NCI-H2107 treated with DMSO at 0.1 percent for 48 hours (cell line): ENCODE data around the gene CHRNB4.
A peak's percentile ranks its signal among the peaks of the same experiment; 100 is the strongest.

ENCODE experiments used
- DNase-seq: peaks from one replicate; lab custom pipeline; 2025; ENCODE audit not compliant: unreplicated experiment; lab: John Stamatoyannopoulos, UW

Gene CHRNB4

DNA sequence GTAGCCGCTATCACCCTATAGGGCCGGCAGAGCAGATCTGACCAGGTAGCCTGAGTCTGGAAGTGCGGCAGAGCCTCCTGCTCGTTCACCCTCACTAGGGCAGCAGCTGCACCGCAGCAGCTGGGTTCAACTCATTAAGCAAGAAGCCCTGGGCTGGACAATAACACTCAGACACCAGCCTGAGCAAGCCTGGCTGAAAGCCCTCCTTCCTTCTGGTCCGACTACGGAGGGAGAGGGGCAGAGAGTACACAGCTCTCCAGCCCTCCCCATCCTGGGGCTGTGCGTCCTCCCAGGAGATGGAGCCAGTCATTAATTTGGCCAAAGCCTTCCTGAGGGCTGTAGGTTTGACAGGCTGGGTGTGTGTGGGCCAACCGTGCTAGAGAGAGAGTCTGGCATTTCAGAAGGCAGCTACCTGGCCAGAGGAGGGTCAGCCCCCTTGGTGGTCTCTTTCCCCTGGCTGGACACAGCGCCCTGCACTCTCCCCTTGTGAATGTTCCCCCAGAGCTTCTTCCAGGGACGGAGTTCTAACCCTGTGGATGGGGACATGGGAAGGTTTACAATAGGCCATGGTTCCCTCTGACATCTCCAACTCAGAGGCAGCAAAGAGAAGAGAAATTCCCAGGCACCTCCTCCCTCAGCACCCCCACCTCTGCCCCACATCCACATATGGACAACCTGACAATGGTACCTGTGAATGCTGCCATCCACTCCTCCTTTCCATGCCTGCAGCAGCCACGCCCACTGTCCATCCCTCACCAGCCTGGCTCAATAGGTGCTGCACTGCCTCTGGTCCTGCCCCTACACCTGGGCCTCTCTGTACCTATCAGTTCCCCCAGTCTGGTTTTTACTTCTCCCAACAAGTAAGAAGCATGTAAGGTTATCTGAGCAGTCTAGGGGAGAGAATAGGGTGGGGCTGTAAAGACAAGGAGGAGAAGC is 6.5 kb downstream of the CHRNB4 start:
- DNase-seq = no peak

DNA sequence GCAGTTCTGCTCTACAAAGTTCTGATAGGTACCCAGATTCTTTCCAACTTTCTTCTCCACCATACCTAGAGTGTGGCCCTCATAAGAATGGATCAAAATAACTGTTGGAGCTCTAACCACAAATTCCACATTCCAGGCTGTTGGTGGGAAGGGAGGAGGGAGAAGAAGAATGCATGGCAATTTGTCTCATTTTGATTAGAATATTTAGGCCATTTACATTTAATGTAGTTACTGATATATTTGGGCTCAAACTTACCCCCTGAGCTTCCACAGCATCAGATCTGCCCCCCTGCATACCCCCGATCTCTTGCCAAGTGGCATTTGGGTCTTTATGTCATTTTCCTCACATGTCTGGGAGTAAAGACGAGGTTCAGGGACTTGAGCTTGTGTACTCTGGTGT is 7.7 kb downstream of the CHRNB4 start:
- no peak for DNase-seq

DNA sequence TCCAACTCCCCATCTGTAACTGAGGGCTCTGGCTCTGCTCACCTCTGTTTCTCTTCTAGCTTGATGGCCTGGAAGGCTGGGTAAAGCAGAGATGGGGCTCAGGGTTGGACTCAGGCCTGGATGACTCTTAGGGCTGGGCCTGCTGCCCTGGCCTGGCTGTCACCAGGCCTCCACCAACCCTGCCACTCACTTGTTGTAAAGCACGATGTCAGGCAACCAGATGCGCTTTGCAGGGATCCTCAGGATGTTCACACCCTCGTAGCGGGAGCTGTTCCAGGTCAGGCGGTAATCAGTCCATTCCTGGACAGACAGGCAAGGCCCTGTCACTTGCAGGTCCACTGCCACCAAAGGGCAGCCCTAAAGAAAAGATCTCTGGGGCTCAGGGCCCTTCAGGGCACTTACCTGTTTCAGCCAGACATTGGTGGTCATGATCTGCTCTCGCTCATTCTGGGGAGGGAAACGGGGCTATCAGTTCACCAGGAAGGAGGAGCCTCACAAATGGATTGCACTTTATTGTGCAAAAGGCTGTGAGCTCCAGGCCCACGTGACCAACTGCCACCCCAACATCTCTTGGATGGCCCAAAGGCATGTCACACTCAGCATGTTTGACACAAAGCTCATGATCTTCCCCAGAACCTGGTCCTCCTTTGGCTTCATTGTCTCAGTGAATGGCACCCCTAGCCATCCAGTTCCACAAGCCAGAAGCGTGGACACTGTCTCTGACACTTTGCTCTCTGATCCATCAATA is 9.9 kb downstream of the CHRNB4 start:
- no peak for DNase-seq

DNA sequence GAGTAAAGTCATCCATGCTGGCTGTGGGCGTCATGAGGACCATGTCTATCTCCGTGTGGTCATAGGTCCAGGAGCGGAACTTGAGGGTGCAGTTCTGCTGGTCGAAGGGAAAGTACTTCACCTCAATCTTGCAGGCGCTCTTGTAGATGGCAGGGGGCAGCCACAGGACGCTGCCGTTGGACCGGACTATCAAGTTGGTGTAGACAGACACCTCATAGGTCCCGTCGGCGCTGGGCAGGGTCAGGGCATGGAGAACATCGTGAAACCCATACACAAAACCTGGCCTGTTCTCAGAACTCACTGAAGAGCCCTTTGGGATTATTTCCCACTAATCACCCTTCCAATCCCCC is 11.3 kb downstream of the CHRNB4 start:
- no peak for DNase-seq

DNA sequence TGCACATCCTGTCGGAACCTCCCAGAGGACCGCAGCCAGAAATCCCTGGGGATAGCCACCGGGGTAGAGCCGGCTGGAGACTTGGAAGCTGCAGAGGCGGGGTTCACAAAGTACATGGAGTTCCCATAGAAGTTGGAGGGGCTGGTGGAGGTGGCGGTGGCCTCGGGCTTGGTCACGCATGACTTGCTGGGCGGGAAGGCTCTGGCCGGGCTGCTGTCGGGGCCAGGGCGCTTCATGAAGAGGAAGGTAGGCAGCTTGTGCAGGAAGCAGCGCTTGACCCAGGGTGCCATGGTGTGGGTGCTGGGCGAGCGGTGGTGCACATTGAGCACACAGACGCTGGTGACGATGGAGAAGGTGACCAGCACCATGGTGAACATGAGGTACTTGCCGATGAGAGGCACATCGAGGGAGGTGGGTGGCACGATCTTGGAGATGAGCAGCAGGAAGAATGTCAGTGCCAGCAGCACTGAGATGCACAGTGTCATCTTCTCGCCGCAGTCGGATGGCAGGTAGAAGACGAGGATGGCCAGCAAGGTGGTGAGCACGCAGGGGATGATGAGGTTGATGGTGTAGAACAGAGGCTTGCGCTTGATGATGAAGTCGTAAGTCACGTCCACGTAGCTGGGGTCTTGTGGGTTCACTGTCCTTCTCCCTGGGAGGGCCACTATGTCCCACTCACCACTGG is 11.8 kb downstream of the CHRNB4 start:
- DNase-seq = peak; percentile 47

DNA sequence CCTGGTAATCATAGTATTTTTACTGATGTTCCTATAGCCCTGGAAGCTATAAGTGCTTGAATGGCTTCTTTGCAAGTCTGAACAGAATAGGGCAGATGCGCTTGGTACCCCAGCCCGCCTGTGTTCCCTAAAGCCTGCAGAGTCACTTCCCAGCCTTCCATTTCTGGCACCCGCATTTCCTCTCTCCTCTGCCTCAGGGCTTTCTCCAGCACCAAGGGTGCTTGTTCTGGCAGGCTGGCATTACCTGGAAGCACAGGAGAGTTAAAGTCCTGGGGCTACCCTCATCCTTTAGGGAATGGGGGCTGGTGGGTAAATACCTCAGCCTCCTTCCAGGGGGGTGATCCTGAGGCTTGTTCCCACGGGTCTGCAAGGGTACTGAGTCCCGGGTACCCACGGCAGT is 12.8 kb downstream of the CHRNB4 start:
- DNase-seq = no peak

DNA sequence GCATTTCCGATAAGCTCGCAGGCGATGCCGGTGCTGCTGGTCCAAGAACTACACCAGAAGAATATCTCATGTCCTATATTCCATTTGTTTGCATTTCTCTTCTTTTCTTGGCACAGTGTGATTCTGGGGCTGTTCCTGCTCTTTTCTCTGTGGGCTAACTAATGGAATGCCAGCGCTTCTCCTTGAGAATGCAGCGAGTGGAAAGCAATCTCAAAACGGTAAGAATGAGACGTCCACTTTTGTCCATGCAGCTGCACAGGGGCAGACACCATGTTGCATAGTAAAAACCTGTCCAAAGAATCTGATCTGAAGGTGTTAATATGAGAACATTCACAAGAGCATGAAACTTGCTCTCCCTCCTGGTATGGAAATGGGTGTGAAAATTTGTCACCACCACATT is 13.7 kb downstream of the CHRNB4 start:
- no peak for DNase-seq

DNA sequence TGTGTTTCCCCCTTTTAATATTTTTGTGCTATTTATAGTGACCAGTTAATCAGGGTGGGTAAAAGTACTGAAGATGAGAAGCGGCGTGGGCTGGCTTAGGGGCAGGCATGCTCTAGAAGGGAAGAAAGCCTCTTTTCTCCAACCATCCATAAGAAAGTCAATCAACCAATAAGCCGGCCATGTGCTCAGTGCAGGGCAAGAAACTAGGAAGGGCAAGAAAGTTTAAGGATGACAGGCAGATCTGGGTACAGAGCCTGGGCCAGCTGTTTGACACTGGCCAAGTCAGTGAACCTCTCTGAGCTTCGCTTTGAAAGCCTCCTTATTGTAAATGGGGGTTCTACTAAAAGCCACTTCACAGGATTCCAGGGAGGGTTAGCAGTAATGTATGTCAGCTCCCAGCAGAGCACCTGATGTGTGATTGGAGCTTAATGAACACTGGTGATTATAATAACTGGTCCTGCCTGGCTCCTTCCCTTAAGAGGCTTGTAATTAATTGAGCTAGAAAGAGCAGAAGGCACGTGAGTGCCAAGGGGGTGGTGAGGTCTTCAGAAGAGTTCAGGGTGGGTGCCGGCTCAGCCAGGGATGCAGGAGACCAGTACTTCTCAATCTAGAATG is 14.5 kb downstream of the CHRNB4 start:
- peak; percentile 13 for DNase-seq

DNA sequence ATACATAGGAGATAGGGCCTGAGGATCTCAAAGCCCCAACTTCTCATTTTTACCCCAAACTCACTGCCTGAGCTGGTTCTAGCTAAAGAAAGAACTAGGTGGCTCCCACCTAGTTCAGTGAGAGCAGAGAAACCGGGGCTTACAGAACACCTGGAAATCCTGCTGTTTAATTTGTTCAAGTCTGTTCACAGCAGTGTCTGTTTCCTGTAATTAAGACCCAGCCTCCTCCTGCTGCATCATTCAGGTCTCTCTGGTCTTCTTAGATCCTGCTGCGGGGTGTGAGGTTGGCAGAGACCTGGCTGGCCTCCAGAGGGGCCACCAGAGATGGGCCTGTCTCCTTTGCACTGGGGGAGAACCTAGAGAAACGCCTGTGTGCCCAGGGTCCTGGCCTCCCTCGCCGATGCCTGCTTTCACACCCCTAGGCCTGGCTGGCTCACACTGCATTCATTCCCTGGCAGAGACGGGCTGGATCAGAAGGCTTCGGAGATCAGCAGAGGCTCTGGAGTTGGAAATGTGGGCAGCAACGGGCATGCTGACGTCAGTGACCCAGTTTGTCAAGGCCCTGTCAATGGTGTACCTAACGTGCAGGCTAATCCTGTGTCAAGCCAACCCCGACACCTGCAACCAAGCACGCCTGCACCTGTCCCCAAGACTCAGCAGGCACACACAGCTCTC is 15.3 kb downstream of the CHRNB4 start:
- DNase-seq = peak; percentile 51

DNA sequence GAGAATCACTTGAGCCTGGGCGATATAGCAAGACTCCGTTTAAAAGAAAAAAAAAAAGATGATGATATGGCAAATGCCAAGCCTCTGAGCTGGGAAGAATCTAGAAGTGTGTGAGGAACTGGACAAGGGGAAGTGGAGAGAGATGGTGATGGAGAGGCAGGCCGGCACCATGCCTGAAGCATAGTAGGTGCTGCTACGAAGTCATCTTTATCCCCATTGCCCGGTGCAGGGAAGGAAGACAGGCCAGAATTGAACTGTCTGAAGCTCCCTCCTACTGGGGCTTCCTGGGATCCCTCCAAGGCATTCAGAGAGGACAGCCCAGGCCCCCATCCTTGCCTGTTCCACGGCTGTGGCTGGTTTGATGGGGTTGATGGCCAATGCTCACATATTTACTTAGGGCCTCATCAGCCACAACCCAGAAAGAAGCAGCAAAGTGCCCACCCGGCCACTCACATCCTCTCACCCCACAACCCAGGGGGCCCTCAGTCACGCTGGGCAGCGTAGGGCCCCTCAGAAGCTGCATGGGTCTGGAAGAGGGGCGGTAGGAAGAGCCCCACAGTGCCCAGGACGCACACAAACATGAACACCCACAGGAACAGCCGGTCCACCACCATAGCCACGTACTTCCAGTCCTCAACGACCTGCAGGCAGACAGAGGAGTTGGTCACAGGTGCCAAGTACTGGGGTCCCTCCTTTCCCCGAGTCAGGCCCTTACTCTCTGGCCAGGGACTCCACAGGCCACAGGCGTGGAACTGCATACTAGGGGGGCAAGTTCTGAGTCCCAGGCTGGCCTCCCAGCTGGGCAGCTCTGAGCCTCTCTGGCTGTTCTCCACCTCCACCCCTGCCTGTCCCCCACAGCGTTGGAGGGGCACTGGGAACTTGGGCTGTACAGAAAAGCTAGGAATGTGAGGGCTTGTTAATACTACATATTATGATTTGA is 16.1 kb downstream of the CHRNB4 start:
- no peak for DNase-seq

DNA sequence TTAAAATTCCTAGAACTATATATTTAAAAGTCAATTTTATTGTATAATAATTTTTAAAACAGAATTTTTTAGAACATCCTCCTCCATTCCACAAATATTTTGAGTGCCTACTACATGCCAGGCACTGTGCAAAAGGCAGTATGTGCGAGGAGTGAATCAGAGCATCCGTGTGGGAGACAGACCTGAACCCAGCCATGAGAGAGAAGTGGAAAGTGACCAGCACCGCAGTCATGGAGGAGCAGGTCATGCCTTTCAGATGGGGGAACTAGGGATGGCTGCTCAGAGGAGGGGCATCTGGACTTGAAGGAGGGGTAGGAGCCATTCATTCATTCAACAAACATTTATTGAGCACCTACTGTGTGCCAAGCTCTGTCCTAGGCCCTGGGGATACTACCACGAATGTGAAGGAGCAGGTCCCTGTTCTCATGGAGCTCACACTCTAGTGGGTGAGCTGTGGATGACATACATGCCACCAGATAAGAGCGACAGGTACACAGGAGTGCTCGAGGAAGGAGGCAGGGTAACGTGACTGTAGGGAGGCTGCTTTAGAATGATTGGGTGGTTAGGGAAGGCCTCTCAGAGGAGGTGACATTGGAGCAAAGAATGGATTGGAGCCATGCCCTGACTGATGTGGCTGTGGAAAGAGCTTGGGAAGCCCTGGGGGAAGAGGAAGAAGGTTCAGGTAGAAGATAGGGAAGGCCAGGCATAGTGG is 17.1 kb downstream of the CHRNB4 start:
- DNase-seq = no peak

DNA sequence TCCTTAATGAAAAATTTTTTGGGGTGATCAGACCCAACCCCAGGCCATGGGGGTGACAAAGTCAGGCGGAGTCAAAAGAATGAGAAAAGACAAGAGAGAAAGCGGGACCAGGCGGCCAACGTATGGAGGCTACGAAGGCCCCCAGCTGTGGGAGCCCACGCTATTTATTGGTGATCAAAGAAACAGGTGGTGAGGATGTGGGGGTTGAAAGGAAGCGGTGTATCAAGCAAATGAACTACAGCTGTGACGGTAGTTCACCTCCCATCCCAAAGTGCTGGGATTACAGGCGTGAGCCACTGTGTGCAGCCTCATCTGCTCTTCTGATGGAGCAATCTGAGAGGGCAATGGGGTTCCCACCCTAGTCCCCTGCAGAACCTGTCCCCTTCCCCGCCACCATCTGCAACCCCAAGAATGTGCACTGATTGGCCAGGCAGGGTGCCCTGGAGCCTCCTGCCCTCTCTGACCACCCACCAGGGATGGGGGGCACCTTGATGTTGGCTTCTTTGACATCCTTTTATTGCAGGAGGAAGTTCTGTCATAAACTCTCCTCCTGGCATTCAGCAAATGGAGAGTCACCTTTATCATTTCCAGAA is 19.1 kb downstream of the CHRNB4 start:
- DNase-seq = no peak

DNA sequence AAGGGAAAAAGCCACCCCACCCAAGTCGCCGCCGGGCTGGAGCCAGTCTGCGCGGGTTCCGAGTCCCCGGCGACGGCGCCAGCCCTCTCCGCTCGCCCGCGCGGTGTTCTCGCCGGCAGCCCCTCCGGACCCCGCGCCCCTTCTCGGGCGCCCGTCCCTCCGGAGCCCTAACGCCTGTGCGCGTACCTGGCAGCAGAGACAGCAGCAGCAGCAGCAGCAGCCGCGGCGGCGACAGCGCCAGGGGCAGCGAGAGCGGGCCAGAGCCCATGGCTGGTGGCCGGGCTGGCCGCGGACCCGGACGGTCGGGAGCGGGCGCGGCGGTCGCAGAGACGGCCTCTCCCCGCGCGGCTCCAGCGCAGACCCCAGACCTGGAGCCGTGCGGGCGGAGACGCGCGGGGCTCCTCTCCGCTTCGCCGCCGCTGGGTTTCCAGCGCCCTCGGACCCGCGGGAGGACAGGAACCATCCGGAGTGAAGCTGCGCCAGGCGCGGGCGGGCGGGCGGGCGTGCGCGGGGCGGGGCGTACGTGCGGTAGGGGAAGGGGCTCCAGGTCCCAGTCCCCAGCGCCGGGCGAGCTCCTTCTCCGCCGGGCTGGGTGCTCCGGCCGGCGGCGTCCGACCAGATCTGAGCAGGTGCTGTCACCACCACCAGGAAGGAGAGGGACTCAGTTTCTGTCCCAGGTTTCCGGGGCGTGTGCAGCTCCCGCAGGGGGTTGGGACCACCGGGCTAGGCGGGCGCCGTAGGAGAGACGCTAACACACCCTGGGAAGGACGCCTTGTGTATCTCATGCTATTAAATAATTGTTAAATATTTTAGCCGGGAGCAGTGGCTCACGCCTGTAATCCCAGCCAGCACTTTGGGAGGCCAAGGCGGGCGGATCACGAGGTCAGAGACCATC is 20.2 kb downstream of the CHRNB4 start, which contains the start of gene CHRNA3:
Gene CHRNA3 (minus strand): TSS at position 470 of the 895 bp plus-strand sequence. CDS start 202 bp downstream, at position 268.
- no peak for DNase-seq

DNA sequence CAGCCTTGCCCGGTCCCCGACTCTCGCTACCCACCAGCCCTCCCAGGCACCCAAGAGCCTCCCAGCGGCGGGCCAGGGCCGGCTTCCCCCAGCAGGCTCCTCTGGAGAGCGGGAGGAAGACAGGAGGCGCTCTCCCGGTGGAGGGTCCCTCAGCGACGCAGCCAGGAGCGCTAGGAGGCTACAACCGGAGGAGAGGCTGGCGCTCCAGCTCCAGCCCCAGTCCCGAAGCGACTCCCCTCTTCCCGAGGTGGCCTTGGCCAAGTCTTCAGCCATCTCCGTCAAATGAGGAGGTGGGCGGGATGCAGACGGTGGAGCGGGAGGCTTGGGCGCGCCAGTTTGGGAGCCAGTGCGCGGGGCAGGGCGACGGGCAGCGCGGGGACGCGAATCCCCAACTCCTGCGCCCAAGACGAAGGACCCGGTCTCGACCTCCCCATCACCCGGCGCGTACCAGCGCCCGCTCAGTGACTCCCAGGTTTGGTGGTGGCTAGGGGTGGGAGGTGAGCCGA is 20.9 kb downstream of the CHRNB4 start:
- DNase-seq = peak; percentile 4

DNA sequence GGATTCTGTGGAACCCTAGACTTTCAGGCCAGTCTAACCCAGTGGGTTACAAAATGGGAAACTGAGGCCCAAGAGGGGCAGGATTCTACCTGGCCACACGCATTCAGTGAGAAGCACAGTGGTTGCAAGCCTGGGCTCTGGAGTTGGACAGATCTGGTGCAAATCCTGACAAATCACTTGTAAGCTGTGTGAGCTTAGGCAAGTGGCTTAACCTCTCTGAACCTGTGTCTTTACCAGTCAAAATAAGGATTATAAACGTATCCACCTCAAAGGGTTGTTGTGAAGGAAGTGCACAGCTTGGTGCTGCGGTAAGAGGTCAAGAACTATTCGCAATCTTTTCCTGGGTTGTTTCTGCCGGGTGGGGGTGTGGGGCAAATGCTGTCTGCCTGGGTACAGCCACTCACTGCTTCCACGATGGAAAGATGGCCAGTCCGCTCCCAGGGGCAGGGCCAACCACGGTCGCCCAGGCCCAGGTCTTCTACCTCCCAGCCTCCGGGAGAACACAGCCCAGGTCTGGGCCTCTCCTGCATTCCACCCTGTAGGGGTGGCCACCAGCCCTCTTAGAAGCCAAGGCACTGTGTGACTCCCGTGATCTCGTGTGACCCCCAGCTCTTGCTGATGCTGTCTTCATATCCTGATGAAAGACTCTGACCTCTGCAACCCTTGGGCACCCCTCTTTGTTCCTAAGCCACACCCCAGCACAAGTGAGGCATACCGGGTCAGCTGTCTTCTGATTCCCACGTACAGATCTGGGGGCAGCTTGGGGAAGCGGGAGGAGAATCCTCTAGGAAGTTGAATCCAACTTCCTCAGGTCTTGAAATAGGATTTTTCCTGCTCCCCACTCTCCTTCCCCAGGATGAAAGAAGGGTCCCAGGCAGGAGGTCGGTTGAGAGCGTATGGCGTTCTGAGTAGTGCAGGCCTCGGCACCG is 21.7 kb downstream of the CHRNB4 start:
- DNase-seq = no peak

DNA sequence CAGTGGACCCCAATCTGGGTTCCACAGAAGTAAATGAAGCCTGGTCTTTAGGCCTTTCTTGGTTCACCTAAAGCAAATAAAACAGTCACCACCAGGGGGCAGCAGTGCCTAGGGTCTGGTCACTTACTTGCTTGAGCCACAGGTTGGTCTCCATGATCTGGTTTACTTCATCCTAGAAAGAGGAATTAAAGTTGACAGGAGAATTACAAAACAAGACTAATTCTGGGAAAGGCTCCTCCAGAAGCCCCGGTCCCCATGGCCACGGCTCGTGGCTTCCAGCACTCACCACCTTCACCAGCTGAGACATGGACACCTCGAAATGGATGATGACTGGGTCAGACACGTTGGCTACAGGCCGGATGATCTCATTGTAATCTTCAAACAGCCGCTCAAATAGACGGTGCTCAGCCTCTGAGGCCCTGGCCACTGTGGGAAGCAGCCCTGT is 22.5 kb downstream of the CHRNB4 start:
- DNase-seq = peak; percentile 58
